GM18861 (cell line): ENCODE results near the gene CHRNB4.

ENCODE experiments used
- ATAC-seq: cut with Tn5 transposase; IDR thresholded peaks from one replicate; pipeline ENCODE4 v1.9.1; 2021; ENCODE audit not compliant: unreplicated experiment

Gene CHRNB4

DNA sequence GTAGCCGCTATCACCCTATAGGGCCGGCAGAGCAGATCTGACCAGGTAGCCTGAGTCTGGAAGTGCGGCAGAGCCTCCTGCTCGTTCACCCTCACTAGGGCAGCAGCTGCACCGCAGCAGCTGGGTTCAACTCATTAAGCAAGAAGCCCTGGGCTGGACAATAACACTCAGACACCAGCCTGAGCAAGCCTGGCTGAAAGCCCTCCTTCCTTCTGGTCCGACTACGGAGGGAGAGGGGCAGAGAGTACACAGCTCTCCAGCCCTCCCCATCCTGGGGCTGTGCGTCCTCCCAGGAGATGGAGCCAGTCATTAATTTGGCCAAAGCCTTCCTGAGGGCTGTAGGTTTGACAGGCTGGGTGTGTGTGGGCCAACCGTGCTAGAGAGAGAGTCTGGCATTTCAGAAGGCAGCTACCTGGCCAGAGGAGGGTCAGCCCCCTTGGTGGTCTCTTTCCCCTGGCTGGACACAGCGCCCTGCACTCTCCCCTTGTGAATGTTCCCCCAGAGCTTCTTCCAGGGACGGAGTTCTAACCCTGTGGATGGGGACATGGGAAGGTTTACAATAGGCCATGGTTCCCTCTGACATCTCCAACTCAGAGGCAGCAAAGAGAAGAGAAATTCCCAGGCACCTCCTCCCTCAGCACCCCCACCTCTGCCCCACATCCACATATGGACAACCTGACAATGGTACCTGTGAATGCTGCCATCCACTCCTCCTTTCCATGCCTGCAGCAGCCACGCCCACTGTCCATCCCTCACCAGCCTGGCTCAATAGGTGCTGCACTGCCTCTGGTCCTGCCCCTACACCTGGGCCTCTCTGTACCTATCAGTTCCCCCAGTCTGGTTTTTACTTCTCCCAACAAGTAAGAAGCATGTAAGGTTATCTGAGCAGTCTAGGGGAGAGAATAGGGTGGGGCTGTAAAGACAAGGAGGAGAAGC, 6.5 kb downstream of the CHRNB4 start:
- no peak for ATAC-seq

DNA sequence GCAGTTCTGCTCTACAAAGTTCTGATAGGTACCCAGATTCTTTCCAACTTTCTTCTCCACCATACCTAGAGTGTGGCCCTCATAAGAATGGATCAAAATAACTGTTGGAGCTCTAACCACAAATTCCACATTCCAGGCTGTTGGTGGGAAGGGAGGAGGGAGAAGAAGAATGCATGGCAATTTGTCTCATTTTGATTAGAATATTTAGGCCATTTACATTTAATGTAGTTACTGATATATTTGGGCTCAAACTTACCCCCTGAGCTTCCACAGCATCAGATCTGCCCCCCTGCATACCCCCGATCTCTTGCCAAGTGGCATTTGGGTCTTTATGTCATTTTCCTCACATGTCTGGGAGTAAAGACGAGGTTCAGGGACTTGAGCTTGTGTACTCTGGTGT, 7.7 kb downstream of the CHRNB4 start:
- ATAC-seq = no peak

DNA sequence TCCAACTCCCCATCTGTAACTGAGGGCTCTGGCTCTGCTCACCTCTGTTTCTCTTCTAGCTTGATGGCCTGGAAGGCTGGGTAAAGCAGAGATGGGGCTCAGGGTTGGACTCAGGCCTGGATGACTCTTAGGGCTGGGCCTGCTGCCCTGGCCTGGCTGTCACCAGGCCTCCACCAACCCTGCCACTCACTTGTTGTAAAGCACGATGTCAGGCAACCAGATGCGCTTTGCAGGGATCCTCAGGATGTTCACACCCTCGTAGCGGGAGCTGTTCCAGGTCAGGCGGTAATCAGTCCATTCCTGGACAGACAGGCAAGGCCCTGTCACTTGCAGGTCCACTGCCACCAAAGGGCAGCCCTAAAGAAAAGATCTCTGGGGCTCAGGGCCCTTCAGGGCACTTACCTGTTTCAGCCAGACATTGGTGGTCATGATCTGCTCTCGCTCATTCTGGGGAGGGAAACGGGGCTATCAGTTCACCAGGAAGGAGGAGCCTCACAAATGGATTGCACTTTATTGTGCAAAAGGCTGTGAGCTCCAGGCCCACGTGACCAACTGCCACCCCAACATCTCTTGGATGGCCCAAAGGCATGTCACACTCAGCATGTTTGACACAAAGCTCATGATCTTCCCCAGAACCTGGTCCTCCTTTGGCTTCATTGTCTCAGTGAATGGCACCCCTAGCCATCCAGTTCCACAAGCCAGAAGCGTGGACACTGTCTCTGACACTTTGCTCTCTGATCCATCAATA, 9.9 kb downstream of the CHRNB4 start:
- no peak for ATAC-seq

DNA sequence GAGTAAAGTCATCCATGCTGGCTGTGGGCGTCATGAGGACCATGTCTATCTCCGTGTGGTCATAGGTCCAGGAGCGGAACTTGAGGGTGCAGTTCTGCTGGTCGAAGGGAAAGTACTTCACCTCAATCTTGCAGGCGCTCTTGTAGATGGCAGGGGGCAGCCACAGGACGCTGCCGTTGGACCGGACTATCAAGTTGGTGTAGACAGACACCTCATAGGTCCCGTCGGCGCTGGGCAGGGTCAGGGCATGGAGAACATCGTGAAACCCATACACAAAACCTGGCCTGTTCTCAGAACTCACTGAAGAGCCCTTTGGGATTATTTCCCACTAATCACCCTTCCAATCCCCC, 11.3 kb downstream of the CHRNB4 start:
- ATAC-seq = no peak

DNA sequence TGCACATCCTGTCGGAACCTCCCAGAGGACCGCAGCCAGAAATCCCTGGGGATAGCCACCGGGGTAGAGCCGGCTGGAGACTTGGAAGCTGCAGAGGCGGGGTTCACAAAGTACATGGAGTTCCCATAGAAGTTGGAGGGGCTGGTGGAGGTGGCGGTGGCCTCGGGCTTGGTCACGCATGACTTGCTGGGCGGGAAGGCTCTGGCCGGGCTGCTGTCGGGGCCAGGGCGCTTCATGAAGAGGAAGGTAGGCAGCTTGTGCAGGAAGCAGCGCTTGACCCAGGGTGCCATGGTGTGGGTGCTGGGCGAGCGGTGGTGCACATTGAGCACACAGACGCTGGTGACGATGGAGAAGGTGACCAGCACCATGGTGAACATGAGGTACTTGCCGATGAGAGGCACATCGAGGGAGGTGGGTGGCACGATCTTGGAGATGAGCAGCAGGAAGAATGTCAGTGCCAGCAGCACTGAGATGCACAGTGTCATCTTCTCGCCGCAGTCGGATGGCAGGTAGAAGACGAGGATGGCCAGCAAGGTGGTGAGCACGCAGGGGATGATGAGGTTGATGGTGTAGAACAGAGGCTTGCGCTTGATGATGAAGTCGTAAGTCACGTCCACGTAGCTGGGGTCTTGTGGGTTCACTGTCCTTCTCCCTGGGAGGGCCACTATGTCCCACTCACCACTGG, 11.8 kb downstream of the CHRNB4 start:
- no peak for ATAC-seq

DNA sequence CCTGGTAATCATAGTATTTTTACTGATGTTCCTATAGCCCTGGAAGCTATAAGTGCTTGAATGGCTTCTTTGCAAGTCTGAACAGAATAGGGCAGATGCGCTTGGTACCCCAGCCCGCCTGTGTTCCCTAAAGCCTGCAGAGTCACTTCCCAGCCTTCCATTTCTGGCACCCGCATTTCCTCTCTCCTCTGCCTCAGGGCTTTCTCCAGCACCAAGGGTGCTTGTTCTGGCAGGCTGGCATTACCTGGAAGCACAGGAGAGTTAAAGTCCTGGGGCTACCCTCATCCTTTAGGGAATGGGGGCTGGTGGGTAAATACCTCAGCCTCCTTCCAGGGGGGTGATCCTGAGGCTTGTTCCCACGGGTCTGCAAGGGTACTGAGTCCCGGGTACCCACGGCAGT, 12.8 kb downstream of the CHRNB4 start:
- ATAC-seq = no peak

DNA sequence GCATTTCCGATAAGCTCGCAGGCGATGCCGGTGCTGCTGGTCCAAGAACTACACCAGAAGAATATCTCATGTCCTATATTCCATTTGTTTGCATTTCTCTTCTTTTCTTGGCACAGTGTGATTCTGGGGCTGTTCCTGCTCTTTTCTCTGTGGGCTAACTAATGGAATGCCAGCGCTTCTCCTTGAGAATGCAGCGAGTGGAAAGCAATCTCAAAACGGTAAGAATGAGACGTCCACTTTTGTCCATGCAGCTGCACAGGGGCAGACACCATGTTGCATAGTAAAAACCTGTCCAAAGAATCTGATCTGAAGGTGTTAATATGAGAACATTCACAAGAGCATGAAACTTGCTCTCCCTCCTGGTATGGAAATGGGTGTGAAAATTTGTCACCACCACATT, 13.7 kb downstream of the CHRNB4 start:
- ATAC-seq = no peak

DNA sequence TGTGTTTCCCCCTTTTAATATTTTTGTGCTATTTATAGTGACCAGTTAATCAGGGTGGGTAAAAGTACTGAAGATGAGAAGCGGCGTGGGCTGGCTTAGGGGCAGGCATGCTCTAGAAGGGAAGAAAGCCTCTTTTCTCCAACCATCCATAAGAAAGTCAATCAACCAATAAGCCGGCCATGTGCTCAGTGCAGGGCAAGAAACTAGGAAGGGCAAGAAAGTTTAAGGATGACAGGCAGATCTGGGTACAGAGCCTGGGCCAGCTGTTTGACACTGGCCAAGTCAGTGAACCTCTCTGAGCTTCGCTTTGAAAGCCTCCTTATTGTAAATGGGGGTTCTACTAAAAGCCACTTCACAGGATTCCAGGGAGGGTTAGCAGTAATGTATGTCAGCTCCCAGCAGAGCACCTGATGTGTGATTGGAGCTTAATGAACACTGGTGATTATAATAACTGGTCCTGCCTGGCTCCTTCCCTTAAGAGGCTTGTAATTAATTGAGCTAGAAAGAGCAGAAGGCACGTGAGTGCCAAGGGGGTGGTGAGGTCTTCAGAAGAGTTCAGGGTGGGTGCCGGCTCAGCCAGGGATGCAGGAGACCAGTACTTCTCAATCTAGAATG, 14.5 kb downstream of the CHRNB4 start:
- ATAC-seq = no peak

DNA sequence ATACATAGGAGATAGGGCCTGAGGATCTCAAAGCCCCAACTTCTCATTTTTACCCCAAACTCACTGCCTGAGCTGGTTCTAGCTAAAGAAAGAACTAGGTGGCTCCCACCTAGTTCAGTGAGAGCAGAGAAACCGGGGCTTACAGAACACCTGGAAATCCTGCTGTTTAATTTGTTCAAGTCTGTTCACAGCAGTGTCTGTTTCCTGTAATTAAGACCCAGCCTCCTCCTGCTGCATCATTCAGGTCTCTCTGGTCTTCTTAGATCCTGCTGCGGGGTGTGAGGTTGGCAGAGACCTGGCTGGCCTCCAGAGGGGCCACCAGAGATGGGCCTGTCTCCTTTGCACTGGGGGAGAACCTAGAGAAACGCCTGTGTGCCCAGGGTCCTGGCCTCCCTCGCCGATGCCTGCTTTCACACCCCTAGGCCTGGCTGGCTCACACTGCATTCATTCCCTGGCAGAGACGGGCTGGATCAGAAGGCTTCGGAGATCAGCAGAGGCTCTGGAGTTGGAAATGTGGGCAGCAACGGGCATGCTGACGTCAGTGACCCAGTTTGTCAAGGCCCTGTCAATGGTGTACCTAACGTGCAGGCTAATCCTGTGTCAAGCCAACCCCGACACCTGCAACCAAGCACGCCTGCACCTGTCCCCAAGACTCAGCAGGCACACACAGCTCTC, 15.3 kb downstream of the CHRNB4 start:
- ATAC-seq = no peak

DNA sequence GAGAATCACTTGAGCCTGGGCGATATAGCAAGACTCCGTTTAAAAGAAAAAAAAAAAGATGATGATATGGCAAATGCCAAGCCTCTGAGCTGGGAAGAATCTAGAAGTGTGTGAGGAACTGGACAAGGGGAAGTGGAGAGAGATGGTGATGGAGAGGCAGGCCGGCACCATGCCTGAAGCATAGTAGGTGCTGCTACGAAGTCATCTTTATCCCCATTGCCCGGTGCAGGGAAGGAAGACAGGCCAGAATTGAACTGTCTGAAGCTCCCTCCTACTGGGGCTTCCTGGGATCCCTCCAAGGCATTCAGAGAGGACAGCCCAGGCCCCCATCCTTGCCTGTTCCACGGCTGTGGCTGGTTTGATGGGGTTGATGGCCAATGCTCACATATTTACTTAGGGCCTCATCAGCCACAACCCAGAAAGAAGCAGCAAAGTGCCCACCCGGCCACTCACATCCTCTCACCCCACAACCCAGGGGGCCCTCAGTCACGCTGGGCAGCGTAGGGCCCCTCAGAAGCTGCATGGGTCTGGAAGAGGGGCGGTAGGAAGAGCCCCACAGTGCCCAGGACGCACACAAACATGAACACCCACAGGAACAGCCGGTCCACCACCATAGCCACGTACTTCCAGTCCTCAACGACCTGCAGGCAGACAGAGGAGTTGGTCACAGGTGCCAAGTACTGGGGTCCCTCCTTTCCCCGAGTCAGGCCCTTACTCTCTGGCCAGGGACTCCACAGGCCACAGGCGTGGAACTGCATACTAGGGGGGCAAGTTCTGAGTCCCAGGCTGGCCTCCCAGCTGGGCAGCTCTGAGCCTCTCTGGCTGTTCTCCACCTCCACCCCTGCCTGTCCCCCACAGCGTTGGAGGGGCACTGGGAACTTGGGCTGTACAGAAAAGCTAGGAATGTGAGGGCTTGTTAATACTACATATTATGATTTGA, 16.1 kb downstream of the CHRNB4 start:
- no peak for ATAC-seq

DNA sequence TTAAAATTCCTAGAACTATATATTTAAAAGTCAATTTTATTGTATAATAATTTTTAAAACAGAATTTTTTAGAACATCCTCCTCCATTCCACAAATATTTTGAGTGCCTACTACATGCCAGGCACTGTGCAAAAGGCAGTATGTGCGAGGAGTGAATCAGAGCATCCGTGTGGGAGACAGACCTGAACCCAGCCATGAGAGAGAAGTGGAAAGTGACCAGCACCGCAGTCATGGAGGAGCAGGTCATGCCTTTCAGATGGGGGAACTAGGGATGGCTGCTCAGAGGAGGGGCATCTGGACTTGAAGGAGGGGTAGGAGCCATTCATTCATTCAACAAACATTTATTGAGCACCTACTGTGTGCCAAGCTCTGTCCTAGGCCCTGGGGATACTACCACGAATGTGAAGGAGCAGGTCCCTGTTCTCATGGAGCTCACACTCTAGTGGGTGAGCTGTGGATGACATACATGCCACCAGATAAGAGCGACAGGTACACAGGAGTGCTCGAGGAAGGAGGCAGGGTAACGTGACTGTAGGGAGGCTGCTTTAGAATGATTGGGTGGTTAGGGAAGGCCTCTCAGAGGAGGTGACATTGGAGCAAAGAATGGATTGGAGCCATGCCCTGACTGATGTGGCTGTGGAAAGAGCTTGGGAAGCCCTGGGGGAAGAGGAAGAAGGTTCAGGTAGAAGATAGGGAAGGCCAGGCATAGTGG, 17.1 kb downstream of the CHRNB4 start:
- ATAC-seq = no peak

DNA sequence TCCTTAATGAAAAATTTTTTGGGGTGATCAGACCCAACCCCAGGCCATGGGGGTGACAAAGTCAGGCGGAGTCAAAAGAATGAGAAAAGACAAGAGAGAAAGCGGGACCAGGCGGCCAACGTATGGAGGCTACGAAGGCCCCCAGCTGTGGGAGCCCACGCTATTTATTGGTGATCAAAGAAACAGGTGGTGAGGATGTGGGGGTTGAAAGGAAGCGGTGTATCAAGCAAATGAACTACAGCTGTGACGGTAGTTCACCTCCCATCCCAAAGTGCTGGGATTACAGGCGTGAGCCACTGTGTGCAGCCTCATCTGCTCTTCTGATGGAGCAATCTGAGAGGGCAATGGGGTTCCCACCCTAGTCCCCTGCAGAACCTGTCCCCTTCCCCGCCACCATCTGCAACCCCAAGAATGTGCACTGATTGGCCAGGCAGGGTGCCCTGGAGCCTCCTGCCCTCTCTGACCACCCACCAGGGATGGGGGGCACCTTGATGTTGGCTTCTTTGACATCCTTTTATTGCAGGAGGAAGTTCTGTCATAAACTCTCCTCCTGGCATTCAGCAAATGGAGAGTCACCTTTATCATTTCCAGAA, 19.1 kb downstream of the CHRNB4 start:
- ATAC-seq = no peak

DNA sequence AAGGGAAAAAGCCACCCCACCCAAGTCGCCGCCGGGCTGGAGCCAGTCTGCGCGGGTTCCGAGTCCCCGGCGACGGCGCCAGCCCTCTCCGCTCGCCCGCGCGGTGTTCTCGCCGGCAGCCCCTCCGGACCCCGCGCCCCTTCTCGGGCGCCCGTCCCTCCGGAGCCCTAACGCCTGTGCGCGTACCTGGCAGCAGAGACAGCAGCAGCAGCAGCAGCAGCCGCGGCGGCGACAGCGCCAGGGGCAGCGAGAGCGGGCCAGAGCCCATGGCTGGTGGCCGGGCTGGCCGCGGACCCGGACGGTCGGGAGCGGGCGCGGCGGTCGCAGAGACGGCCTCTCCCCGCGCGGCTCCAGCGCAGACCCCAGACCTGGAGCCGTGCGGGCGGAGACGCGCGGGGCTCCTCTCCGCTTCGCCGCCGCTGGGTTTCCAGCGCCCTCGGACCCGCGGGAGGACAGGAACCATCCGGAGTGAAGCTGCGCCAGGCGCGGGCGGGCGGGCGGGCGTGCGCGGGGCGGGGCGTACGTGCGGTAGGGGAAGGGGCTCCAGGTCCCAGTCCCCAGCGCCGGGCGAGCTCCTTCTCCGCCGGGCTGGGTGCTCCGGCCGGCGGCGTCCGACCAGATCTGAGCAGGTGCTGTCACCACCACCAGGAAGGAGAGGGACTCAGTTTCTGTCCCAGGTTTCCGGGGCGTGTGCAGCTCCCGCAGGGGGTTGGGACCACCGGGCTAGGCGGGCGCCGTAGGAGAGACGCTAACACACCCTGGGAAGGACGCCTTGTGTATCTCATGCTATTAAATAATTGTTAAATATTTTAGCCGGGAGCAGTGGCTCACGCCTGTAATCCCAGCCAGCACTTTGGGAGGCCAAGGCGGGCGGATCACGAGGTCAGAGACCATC, 20.2 kb downstream of the CHRNB4 start, which contains the start of gene CHRNA3:
Gene CHRNA3 (minus strand): TSS at position 470 of the 895 bp plus-strand sequence. CDS start 202 bp downstream, at position 268.
- no peak for ATAC-seq

DNA sequence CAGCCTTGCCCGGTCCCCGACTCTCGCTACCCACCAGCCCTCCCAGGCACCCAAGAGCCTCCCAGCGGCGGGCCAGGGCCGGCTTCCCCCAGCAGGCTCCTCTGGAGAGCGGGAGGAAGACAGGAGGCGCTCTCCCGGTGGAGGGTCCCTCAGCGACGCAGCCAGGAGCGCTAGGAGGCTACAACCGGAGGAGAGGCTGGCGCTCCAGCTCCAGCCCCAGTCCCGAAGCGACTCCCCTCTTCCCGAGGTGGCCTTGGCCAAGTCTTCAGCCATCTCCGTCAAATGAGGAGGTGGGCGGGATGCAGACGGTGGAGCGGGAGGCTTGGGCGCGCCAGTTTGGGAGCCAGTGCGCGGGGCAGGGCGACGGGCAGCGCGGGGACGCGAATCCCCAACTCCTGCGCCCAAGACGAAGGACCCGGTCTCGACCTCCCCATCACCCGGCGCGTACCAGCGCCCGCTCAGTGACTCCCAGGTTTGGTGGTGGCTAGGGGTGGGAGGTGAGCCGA, 20.9 kb downstream of the CHRNB4 start:
- ATAC-seq = no peak

DNA sequence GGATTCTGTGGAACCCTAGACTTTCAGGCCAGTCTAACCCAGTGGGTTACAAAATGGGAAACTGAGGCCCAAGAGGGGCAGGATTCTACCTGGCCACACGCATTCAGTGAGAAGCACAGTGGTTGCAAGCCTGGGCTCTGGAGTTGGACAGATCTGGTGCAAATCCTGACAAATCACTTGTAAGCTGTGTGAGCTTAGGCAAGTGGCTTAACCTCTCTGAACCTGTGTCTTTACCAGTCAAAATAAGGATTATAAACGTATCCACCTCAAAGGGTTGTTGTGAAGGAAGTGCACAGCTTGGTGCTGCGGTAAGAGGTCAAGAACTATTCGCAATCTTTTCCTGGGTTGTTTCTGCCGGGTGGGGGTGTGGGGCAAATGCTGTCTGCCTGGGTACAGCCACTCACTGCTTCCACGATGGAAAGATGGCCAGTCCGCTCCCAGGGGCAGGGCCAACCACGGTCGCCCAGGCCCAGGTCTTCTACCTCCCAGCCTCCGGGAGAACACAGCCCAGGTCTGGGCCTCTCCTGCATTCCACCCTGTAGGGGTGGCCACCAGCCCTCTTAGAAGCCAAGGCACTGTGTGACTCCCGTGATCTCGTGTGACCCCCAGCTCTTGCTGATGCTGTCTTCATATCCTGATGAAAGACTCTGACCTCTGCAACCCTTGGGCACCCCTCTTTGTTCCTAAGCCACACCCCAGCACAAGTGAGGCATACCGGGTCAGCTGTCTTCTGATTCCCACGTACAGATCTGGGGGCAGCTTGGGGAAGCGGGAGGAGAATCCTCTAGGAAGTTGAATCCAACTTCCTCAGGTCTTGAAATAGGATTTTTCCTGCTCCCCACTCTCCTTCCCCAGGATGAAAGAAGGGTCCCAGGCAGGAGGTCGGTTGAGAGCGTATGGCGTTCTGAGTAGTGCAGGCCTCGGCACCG, 21.7 kb downstream of the CHRNB4 start:
- no peak for ATAC-seq

DNA sequence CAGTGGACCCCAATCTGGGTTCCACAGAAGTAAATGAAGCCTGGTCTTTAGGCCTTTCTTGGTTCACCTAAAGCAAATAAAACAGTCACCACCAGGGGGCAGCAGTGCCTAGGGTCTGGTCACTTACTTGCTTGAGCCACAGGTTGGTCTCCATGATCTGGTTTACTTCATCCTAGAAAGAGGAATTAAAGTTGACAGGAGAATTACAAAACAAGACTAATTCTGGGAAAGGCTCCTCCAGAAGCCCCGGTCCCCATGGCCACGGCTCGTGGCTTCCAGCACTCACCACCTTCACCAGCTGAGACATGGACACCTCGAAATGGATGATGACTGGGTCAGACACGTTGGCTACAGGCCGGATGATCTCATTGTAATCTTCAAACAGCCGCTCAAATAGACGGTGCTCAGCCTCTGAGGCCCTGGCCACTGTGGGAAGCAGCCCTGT, 22.5 kb downstream of the CHRNB4 start:
- no peak for ATAC-seq
